ENCODE measurements around the gene BCAS3. TPM values are rescaled to one million over a fixed set of nuclear protein-coding genes. Genes with fewer than 3 reads are reported as not detected.

Gene BCAS3
- total RNA-seq, 1 experiment from 2014 or later, result 6.0 TPM

- DNase-seq (ENCODE audit: low spot score), result no peak
Observed at GRCh38 chr17:61217878-61218437, 540.3 kb downstream of the BCAS3 start.

GRCh38 chr17:61218438-61218837, 540.8 kb downstream of the BCAS3 start:
- no peak for DNase-seq (ENCODE audit: low spot score)
- in situ Hi-C loops (cut with HindIII; ENCODE audit: low sequenced_read_pairs), result no loop called here

More at GRCh38 chr17:61217878-61218437, 540.3 kb downstream of the BCAS3 start:
- in situ Hi-C loops (cut with HindIII; ENCODE audit: low sequenced_read_pairs), result no loop called here

- in situ Hi-C loops (cut with HindIII; ENCODE audit: low sequenced_read_pairs), result no loop called here
- no peak for DNase-seq (ENCODE audit: low spot score)
Observed at GRCh38 chr17:61219460-61219859, 541.8 kb downstream of the BCAS3 start.

- DNase-seq (ENCODE audit: low spot score), result no peak
- in situ Hi-C loops (cut with HindIII; ENCODE audit: low sequenced_read_pairs), result no loop called here
Observed at GRCh38 chr17:61221181-61221580, 543.5 kb downstream of the BCAS3 start.

- DNase-seq (ENCODE audit: low spot score), result no peak
- in situ Hi-C loops (cut with HindIII; ENCODE audit: low sequenced_read_pairs), result no loop called here
Observed at GRCh38 chr17:61221597-61222471, 544.2 kb downstream of the BCAS3 start.

DNA sequence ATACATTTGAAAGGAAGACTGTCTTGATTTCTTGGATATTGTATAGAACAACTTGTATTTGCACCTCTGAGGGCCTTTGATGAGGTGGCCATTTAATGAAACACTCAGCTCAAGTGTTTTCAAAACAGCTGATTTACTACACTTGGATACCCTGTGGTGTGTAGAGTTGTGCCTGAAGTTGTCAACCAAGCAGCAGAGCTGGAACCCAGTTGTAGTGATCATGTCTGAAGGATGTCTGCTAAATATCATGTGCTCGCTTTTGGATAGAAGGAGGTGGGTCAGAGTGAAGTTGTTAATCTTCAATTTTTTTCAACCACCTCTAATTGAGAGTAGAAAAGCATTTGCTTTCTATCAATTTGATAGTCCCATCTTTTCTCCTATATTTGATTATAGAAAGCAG, 546.1 kb downstream of the BCAS3 start:
- in situ Hi-C loops (cut with HindIII; ENCODE audit: low sequenced_read_pairs), result no loop called here
- no peak for DNase-seq (ENCODE audit: low spot score)

DNA sequence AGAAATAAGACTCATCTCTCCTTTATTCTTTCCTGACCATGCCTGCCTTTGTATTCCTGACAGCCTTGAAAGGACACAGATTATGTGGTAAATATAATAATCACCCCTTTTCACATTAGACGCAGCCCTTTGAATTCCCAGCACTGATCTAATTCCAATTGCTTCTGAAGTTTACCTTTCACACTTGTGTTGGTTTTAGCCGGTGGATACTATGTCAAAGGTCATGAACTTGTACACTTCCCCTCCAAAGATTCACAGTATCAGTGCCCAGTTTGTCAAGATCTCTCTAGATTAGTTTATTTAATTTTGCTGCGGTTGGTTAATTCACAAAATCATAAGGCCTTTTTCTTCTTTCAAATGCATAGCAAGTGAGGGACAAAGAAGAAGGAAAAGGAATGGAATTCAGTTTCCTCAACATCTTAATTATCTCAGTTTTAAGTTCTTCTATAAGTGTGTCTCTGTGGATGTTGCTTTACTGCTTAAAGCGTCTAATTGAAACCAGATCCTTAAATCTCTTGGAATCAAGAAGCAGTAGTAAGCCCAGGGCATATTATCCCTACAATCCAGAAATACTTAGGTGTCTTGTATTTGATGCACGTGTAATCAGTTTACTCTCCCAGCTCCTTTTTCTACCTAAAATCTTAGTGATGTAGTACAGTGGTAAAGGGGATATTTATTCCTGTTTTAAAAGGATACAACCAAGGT, 547.7 kb downstream of the BCAS3 start:
- no peak for DNase-seq (ENCODE audit: low spot score)
- in situ Hi-C loops (cut with HindIII; ENCODE audit: low sequenced_read_pairs), result no loop called here

GRCh38 chr17:61227866-61228265, 550.2 kb downstream of the BCAS3 start:
- in situ Hi-C loops (cut with HindIII; ENCODE audit: low sequenced_read_pairs), result no loop called here
- no peak for DNase-seq (ENCODE audit: low spot score)

- DNase-seq (ENCODE audit: low spot score), result no peak
- in situ Hi-C loops (cut with HindIII; ENCODE audit: low sequenced_read_pairs), result no loop called here
Observed at GRCh38 chr17:61230461-61230860, 552.8 kb downstream of the BCAS3 start.

DNA sequence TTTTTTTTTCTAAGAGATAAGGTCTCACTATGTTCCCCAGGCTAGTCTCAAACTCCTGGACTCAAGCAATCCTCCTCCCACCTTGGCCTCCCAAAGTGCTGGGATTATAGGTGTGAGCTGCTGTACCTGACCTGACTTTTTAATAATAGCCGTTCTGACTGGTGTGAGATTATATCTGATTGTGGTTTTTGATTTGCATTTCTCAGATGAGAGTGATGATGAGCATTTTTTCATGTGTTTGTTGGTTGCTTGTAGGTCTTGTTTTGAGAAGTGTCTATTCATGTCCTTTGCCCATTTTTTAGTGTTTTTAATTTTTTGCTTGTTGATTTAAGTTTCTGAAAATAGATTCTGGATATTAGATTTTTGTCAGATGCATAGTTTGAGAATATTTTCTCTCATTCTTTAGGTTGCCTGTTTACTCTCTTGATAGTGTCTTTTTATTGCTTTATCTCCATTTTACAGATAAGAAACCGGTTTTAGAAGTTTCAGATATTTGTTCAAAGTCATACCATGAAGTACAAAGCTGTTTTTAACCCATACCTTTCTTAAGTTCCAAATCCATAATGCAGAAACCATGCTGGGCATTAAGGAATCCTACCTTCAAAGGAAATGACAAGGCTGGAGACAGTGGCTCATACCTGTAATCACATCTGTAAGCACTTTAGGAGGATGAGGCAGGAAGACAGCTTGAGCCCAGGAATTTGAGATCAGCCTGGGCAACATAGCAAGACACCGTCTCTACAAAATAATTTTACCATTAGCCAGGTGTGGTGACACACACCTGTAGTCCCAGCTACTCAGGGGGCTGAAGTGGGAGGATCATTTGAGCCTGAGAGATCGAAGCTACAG, 553.5 kb downstream of the BCAS3 start:
- DNase-seq (ENCODE audit: low spot score), result no peak
- in situ Hi-C loops (cut with HindIII; ENCODE audit: low sequenced_read_pairs), result no loop called here

GRCh38 chr17:61232871-61233270, 555.2 kb downstream of the BCAS3 start:
- DNase-seq (ENCODE audit: low spot score), result no peak
- in situ Hi-C loops (cut with HindIII; ENCODE audit: low sequenced_read_pairs), result no loop called here

DNA sequence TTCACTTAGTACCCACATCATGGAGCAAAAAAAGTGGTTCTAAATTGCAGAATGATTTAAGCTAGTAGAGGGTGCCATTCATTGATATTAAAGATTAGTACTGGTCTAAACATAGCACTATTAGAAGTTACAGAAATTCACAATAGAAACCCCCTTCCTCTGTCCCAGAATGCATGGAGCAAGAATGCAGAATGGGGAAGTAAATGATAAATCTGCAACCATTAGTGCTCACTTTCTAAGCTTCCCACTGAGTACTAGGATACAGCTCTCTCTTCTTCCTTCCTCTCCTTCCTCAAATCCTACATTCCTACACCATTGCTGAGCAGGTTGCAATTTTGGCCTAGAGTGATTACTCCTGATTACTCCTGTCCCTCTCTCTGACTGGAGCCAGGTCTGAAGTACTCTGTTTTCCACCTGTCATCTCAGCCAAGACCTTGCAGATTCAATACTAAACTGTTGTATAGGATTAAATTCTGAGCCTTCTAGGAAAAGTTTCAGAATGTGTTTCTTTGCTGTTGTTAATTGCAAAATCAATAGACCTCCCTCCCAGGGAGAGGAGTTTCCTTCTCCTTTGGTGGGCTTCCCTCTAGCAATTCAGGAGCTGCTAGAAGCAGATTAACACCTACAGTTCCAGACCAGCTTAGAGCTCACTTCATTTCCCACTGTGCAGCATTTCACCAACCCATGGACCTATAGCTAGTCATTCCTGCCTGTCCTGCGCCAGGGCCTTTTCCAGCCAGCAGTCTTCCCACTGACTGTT, 556.5 kb downstream of the BCAS3 start:
- no peak for DNase-seq (ENCODE audit: low spot score)
- in situ Hi-C loops (cut with HindIII; ENCODE audit: low sequenced_read_pairs), result no loop called here

GRCh38 chr17:61235001-61235826, 557.6 kb downstream of the BCAS3 start:
- DNase-seq (ENCODE audit: low spot score), result no peak
- in situ Hi-C loops (cut with HindIII; ENCODE audit: low sequenced_read_pairs), result no loop called here

DNA sequence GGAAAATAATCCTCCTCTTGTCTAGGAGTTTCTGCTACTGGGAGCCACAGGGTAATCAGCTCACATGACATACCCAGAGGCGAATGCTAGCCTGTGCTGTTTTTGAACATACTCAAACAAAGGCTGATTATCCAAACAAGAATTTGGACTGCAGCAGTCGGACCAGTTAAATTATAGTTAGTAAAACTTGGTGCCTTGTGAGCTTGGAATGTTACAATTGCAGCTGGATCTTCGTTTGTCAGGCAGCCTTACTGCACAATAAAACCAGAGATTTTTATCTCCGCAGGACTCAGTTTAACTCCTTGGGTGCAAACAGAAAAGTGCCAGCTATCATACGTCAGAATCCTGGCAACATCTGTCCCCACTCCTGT, 558.2 kb downstream of the BCAS3 start:
- in situ Hi-C loops (cut with HindIII; ENCODE audit: low sequenced_read_pairs), result no loop called here

DNA sequence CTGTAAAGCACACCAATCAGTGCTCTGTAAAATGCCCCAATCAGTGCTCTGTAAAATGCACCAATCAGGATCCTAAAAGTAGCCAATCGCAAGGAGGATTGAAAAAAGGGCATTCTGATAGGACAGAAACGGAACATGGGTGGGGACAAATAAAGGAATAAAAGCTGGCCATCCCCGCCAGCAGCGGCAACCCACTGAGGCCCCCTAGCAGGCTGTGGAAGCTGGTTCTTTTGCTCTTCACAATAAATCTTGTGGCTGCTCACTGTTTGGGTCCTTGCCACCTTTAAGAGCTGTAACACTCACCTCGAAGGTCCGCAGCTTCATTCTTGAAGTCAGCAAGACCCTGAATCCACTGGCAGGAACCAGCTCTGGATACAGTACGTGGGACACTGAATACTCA, 559.6 kb downstream of the BCAS3 start:
- in situ Hi-C loops (cut with HindIII; ENCODE audit: low sequenced_read_pairs), result no loop called here
- no peak for DNase-seq (ENCODE audit: low spot score)

More for the DNA sequence above, 558.2 kb downstream of the BCAS3 start:
- no peak for DNase-seq (ENCODE audit: low spot score)

DNA sequence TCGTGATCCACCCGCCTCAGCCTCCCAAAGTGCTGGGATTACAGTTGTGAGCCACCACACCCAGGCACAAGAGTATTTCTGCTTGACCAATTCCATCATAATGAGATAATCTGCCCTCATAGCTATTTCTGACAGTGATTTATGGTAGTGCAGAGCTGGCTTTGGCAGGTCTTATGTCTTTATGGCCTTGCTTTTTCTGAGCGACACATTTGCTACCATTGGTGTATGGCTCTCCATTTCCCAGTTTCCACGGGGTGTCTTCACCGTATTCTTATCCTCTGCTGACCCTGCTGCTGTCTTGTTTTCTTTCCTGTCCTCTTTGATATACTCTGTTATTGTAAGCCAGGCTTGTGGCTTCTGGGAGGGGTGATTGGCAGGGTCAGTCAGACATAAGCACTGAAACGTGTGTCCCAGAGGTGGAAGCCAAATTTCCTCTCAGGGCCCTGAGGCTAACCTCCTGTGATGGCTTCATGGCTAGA, 560.8 kb downstream of the BCAS3 start:
- DNase-seq (ENCODE audit: low spot score), result no peak
- in situ Hi-C loops (cut with HindIII; ENCODE audit: low sequenced_read_pairs), result no loop called here

DNA sequence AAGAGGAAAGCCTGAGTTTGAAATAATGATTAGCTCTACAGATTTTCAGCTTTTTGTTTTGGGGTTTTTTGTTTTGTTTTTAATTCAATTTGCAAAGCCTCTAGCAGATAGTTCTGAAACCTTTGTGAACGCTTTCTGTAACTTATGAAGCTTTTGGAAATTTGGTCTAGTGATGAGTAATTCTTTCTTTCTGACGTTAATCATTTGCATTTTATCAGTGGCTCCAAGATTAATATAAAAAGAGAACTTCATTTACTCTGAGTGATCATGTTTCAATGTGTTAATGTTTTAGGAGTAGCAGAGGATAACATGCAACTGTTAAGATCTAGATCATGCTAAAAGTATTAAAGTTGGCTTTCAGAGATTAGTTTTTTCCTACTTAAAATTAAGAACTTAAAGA, 561.7 kb downstream of the BCAS3 start:
- in situ Hi-C loops (cut with HindIII; ENCODE audit: low sequenced_read_pairs), result no loop called here
- no peak for DNase-seq (ENCODE audit: low spot score)

- in situ Hi-C loops (cut with HindIII; ENCODE audit: low sequenced_read_pairs), result no loop called here
- no peak for DNase-seq (ENCODE audit: low spot score)
Observed at GRCh38 chr17:61239953-61240352, 562.3 kb downstream of the BCAS3 start.

Measured in G401 (cell line).